ENCODE data around the gene TMEM236.

TMEM236 gene

GRCh38 chr10:17742918-17743317 is 9.1 kb upstream of the TMEM236 start:
- peak; percentile 75 for DNase-seq (ENCODE audit: low spot score)

DNA sequence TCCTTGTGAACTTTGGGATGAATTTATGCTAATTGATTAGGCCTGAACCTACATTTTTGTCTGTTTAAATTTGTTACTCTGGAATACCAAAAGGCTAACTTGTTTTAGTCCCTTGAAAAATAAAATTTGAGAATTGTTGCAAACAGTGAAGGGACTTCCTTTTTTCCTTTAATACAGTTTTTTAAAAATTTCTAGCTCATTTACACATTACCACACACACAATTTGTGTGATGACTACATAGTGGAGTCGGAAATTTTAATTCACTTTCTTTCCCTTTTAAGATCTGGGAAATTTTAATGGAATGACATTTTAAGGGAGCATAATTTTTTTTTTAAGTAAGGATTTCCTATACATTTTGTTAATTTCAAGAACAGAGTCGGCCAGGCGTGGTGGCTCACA is 8.6 kb upstream of the TMEM236 start:
- no peak for DNase-seq (ENCODE audit: low spot score)

- DNase-seq (ENCODE audit: low spot score): no peak
These were observed 7.6 kb upstream of the TMEM236 start for GRCh38 chr10:17744341-17744861.

DNA sequence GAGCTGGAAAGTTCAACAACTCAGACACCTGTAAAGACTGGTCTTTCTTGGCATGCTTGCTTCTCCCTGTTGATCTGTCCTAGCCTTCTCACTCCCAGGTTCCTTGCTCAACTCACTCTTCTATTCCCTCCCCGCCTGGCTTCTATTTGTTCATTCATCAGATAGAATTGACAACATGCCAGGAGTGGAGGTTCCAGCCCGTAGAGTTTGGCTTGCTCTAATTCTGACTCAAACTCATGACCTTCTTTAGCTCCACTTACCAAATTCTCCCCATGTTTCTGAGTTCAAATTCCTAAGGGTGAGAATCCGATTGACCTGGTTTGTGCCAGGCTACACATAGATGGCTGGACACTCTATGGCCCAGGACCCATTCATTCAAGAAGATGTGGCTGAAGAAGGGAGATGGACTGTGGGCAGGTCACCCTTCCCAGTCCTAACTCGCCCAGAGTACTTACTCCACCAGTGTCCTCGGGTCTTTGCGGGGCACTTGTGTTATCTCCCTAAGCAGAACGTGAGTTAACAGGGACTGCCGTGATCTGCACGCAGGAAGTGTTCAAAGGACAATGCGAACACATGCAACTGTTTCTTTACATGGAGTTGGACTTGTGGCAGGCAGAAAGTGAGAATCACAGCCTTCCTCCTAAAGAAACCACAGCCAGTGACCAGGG is 4.0 kb upstream of the TMEM236 start:
- no peak for DNase-seq (ENCODE audit: low spot score)

DNA sequence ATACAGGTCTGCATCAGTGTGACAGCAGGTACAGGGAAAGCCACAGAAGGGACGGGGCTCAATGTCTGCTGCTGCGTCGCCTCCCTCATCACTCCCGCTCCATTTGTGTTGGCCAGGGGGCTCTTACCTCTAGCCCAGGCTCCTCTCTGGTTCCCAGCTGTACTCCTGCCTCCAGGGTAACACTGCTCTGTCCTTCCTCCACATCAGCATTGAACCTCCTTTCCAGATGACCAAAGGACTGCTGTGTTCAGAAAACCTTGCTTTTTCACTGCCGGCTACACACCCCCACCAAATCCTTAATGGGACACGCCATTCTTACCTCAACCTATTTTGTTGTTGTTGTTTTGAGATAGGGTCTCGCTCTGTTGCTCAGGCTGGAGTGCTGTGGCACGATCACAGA is 2.1 kb upstream of the TMEM236 start:
- no peak for DNase-seq (ENCODE audit: low spot score)

DNA sequence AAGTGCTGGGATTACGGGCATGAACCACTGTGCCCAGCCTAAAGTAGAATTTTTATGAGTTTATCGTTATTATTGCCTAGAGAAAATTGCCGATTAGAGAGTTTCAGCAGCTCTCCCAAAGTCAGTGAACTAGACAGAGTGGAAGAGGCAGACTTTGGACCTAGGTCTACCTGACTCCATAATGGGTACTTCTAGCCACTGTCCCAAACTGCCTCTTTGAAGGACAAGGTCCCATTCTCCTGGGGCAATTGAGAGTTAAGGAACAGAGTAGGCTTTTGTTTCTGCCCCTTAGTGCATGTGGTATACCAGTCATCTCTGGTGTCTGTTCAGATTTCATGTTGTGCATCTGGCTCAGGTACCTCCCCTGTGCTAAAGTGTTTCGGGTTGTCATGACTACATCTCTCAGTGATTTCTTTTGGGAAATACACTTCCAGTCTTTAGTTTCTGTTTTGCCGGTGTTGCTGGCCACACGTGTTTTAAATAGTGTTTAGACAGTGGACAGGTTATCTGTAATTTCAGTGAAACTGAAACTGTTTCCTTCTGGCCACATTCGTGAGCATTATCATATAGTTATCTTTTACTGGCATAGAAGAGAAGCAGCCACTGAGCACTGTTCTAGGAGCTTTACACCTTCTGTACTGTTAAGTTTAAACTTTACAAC is 4.7 kb downstream of the TMEM236 start:
- no peak for DNase-seq (ENCODE audit: low spot score)

DNA sequence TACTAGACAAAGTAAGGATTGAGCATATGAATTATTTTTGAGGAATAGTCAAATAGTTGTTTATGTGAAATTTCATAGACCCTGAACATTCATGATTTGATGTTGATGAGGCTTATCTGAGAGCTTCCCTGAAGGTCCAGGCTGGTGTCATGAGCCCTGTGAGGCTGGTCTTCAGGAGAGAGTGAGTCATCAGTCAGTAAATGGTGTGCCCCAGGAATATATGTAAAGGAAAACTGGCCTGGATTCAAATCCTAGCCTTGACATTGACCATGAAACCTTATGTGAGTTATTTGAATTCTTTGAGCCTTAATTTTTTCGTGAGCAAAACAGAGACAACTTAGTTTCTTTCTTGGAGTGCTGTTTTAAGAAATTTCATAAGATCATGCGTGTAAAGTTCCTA is 6.2 kb downstream of the TMEM236 start:
- DNase-seq (ENCODE audit: low spot score): no peak

DNA sequence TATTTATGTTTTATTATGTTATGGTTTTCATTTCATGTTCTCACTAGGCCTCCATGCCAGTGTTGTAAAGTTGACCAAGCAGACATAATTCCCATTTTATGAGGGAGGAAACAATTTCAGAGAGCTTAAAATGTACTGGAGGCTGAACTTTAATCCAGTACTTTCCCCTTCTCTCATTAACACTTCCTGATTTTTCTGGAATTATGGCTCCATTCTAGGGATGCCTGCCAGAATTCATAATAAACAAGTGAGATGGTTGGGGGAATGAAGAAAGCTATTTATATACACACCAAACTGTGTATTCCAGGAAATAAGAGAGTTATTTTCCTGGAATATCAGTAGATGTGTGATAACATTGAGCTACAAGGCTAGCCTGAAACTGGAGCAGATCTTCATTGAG is 6.9 kb downstream of the TMEM236 start:
- no peak for DNase-seq (ENCODE audit: low spot score)

GRCh38 chr10:17764142-17764541 is 12.1 kb downstream of the TMEM236 start:
- DNase-seq (ENCODE audit: low spot score): no peak

- no peak for DNase-seq (ENCODE audit: low spot score)
These were observed 13.6 kb downstream of the TMEM236 start for GRCh38 chr10:17765602-17766001.

GRCh38 chr10:17766731-17767130 is 14.7 kb downstream of the TMEM236 start:
- no peak for DNase-seq (ENCODE audit: low spot score)

DNA sequence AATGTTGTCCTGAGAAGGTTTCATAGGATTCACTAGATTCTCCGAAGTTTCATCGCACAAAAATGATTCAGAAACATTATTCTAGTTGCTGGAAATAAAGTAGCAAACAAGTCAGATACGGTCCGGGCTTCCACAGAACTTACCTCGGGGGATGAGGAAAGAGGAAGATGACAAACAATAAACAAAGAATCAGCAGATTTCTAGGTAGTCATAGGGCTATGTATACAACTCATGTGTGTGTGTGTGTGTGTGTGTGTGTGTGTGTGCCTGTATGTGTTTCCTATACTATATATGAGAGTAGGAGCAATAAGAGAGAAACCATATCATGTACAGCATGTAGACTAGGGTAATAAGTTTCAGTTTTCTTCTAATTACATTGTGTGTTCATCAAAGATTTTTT is 16.5 kb downstream of the TMEM236 start:
- DNase-seq (ENCODE audit: low spot score): no peak

GRCh38 chr10:17768957-17769356 is 17.0 kb downstream of the TMEM236 start:
- DNase-seq (ENCODE audit: low spot score): no peak

DNA sequence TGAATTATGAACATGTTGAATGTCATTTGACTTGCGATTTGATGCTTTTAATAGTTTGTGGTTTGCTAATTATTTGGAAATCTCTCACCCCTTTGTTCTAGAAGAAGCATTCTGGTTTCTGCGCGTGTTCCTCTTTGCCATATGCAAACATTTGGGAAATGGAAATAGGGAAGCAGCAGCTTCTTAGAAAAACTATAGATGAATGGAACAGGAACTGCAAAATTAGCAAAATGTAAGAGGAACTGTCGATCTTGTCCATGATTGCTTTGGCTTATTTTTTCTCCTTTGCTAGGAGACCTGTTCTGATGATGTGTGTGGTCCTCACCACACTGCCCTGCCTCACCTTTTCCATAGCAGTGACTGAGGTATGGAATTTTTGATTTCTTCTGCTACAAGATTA is 19.0 kb downstream of the TMEM236 start:
- DNase-seq (ENCODE audit: low spot score): no peak

DNA sequence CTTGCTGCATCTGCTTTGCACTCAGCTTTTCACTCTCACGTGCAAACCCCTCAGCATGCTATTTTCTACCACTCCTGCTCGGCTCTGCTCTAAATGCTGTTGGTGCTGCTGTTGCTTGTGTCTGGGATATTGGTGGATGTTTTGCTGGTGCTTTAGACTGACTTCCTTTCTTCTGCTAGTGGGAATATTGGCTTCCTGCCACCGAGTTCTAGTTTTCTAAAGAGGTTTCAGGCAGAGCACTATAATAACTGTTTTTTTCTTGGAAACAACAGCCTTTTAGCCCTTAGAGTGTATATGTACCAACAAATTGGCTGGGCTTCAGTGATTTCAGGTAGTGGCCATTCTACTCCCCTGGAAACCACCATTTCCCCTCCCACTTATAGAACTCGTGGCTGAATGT is 27.8 kb downstream of the TMEM236 start:
- DNase-seq (ENCODE audit: low spot score): no peak

DNA sequence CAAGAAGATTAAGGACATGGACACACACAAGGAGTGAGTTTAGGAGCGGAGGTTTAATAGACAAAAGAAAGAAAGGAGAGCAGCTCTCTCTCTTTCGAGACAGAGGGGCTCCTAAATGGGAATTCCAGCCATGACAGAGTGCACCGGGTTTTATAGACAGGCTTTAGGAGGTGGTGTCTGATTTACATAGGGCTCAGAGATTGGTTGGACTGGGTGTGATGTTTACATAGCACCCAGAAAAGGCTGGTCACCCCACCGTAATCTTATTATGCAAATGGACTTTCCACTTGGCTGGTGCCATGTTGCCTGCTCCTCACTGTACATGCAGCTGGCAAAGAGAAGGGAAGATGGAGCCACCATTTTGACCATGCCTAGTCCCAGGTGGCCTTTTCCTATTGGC is 28.7 kb downstream of the TMEM236 start:
- DNase-seq (ENCODE audit: low spot score): no peak

GRCh38 chr10:17781856-17782255 is 29.9 kb downstream of the TMEM236 start:
- DNase-seq (ENCODE audit: low spot score): no peak

DNA sequence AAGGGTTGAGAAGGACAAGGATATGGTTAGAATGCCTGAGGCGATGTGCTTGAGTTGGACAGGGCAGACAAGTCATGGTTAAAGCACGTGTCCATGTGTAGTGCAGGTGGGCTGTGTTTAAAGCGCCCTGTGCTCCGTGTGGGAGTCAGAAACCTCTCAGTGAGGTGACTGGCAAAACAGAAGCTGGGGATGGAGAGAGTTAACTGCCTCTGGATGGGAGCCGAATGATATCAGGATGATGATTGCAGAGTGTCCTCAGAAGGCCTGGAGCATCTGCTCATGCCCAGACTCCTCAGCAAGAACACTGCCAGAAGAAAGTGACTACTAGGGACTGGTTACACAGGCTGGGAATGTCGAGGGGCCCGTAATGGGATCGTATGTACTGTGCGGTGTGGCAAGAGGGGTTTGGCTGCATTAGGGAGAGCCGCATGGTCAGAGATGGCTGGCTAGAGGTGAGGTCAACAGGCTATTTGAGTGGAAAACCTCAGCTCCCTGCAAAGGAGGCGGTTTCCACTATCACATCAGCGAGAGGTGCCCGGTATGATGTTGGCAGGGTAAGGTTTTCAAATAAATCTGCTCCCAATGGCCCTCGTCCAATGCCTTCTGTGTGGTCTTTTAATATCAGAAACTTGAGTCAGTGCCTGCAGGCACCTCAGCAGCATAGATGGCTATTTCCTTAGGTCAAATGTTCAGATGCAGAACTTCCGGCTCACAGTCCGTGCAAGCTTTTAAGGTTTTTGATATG is 31.1 kb downstream of the TMEM236 start:
- no peak for DNase-seq (ENCODE audit: low spot score)

GRCh38 chr10:17783751-17784150 is 31.8 kb downstream of the TMEM236 start:
- no peak for DNase-seq (ENCODE audit: low spot score)

DNA sequence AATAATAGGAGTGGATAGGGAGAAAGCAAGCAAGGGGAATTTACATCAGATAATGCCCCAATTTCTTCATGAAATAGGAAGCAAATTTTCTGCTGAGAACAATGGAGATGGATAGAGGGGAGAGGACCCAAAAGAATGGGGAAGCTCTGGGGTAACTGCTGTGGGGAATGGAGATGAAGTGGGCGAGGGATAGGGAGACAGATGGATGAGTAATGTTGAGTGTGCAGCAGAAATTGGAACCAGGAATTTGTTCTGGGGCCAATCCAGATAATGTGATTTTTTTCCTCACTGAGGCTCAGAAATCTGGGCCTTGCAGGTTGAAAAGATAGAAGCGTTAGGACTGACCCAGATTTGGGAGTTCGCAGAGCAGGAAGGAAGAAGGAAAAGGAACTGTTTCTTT is 32.7 kb downstream of the TMEM236 start:
- no peak for DNase-seq (ENCODE audit: low spot score)

- DNase-seq (ENCODE audit: low spot score): no peak
These were observed 33.4 kb downstream of the TMEM236 start for GRCh38 chr10:17785276-17785930.

GRCh38 chr10:17787087-17787961 is 35.3 kb downstream of the TMEM236 start:
- DNase-seq (ENCODE audit: low spot score): no peak

All from CD4-positive, alpha-beta T cell treated with Interleukin-2 at 100 ng/mL for 4 hours (primary cell).